Fibroblast of villous mesenchyme (primary cell): ENCODE measurements around the gene MEGF9. TPM values are rescaled to one million over a fixed set of nuclear protein-coding genes. Genes with fewer than 3 reads are reported as not detected.
A peak's percentile ranks its signal among the peaks of the same experiment; 100 is the strongest.

Source experiments
- DNase-seq: peaks from one replicate; pipeline ENCODE4 v3.0.0-alpha.2; 2010; ENCODE audit warnings: low read depth
- H3K4me3 ChIP-seq: 2 replicates; pipeline ENCODE4 v1.5.1; 2011; ENCODE audit warnings: low read depth, mild to moderate bottlenecking, low read length
- total RNA-seq: library from RNA; depleted of rRNA; stranded (reverse); fragments of >200 nt; gene quantifications from 2 replicates; pipeline ENCODE4 v1.2.3, GENCODE V29; 2012
- TF ChIP-seq, protein P1 (sequence below): IDR thresholded peaks from 2 replicates; pipeline ENCODE4 v1.5.1; 2012; ENCODE audit warnings: low read depth, mild to moderate bottlenecking, low read length; ENCODE audit not compliant: insufficient read depth

Gene MEGF9
- total RNA-seq, 1 donor = 4.3 TPM

DNA sequence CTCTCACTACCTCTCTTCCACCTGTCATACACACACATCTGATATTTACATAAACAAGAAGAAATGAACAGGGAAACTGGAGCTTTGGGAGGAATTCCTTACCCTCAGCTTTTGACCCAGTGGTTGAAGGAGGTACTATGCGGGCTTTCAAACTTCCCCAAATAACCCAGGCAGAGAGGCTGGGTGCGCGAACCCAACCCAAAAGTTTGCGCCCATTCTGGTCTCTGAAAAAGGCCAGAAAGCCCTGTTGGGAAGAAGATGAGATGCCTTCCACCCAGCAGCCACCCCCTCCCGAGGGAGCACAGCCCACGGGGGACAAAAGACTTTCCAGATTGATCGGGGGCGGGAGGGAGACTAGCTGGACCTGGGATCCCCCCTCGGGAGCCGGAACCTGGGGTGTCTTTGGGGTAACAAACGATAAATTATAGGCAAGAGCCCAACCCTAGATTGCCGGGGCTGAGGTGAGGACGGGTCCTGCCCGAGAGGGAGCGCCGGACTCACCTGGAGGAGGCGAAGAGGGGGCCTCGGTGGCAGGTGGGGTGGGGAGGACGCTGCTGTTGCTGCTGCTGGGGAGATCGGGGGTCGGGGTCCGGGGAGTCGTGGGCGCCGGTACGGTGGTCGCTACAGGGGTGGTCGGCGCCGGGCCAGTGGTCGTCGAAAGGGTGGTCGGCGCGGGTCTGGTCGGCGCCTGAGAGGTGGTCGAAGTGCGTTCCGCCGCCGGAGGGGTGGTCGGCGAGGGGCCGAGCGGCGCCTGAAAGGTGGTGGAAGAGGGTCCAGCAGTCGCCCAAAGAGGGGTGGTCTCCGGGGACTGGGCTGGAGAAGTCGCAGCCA is 798 bp downstream of the MEGF9 start:
- no peak for DNase-seq
- TF ChIP-seq, protein P1, sequence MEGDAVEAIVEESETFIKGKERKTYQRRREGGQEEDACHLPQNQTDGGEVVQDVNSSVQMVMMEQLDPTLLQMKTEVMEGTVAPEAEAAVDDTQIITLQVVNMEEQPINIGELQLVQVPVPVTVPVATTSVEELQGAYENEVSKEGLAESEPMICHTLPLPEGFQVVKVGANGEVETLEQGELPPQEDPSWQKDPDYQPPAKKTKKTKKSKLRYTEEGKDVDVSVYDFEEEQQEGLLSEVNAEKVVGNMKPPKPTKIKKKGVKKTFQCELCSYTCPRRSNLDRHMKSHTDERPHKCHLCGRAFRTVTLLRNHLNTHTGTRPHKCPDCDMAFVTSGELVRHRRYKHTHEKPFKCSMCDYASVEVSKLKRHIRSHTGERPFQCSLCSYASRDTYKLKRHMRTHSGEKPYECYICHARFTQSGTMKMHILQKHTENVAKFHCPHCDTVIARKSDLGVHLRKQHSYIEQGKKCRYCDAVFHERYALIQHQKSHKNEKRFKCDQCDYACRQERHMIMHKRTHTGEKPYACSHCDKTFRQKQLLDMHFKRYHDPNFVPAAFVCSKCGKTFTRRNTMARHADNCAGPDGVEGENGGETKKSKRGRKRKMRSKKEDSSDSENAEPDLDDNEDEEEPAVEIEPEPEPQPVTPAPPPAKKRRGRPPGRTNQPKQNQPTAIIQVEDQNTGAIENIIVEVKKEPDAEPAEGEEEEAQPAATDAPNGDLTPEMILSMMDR = no peak
- H3K4me3 ChIP-seq = peak overlapping the region; percentile 68

DNA sequence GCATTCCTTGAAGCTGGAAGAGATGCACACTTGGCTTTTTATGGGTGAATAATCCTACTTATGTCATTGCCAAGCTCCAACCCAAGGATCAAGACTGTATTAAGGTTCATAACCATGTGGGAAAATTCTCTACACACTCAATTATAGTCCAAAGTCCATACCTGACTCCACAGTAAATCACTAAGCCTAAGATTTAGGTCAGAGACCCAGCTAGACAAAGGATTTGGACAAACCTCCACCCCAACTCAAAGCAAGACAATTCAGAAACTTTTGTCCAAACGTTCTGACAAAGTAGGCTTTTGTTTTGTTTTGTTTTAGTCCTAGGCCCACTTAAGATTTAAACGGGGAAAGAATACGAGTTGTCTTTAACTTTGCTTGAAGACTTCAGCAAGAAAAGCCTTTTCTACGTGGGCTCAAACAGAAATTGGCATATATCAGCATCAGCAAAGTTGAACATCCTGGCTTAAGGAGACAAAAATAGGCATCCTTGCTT is 1.7 kb downstream of the MEGF9 start:
- DNase-seq = no peak
- TF ChIP-seq, protein P1 = no peak
- H3K4me3 ChIP-seq = peak overlapping the region; percentile 68

DNA sequence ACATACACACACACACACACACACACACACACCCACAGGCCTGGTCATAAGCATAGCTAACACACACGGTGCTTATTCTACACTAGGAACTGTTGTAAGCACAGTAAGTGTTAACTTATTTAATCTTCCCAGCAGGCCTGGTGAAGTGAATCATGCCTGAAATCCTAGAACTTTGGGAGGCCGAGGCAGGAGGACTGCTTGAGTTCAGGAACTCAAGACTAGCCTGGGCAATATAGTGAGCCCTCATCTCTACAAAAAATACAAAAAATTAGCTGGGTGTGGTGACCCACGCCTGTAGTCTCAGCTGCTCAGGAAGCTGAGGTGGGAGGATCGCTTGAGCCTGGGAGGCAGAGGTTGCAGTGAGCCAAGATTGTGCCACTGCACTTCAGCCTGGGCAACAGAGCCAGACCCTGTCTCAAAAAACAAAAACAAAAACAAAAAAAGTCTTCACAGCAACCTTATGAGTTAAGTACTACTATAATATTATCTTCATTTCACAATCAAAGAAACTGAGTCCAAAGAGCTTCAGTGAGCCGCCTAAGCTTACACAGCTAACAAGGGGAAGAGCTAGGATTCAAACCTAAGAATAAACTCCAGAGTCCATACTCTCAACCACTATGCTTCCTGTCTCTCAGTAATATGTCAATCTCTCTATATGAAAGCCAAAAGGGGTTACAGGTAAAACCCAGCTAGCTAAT is 2.3 kb downstream of the MEGF9 start:
- TF ChIP-seq, protein P1 = no peak
- no peak for DNase-seq
- H3K4me3 ChIP-seq = no peak overlapping the region

DNA sequence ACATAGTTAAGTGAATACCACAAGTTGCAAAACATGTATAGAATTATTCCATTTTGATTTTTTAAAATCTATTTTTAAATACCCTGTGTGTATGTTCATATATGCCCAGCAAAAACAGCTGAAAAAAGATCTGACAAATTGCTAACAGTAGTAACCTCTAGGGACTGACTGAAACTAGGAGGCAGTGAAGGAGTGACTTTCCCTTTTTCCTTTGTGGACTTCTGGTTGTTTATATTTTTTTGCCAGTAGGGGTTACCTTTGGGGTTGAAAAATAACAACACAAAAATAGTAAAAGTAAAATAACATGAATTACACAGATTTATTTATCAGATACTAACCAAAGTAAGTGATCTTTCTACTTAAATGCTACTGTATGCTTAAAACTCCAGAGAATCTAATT is 2.9 kb downstream of the MEGF9 start:
- no peak overlapping the region for H3K4me3 ChIP-seq
- no peak for DNase-seq
- TF ChIP-seq, protein P1 = no peak

DNA sequence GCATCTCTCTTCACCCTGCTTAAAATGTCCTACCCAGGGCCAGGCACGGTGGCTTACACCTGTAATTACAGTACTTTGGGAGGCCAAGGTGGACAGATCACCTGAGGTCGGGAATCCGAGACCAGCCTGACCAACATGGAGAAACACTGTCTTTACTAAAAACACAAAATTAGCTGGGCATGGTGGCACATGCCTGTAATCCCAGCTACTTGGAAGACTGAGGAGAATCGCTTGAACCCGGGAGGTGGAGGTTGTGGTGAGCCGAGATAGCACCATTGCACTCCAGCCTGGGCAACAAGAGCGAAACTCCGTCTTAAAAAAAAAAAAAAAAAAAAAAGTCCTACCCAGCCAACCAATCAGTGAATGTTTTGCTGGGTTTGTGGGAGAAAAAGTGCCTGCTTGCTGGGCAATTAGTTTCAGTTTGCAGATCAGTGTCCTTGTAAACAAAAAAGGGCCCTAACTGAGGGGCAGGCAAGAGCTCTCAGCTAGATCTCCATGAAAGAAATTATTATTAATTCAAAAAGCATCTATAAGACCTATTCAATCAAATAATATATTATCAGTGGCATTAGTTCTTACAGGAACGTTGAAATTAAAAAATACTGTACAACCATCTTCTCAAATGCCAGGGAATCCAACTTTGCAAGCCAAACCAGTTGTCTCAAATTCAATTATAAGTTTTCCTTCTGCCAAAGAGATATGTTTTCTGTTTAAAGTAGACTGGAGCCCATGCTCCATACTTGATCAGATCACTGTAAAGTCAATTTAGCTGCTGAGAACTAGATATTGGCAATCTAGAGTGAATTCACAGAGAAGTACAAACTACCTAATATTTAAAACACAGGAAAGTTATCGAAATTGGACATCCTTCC is 3.9 kb downstream of the MEGF9 start:
- peak overlapping the region; percentile 41 for H3K4me3 ChIP-seq
- DNase-seq = peak; percentile 75

More for the DNA sequence above, 3.9 kb downstream of the MEGF9 start:
- TF ChIP-seq, protein P1 = no peak
